GM18505 (cell line): ENCODE results near the gene MDN1.
"Not testable (repeated sequence)": the region's sequence is repeated elsewhere in the genome, so short reads cannot be mapped to it uniquely, and the experiment has no call there.

Experiments used
- ATAC-seq: cut with Tn5 transposase; IDR thresholded peaks from one replicate; pipeline ENCODE4 v1.9.1; 2021; ENCODE audit not compliant: unreplicated experiment
- POLR2A ChIP-seq: IDR thresholded peaks from 4 replicates; pipeline ENCODE4 v1.6.1; 2011; ENCODE audit warnings: borderline replicate concordance; ENCODE audit not compliant: insufficient read depth, insufficient read length; ENCODE audit errors: extremely low read depth

The MDN1 gene

DNA sequence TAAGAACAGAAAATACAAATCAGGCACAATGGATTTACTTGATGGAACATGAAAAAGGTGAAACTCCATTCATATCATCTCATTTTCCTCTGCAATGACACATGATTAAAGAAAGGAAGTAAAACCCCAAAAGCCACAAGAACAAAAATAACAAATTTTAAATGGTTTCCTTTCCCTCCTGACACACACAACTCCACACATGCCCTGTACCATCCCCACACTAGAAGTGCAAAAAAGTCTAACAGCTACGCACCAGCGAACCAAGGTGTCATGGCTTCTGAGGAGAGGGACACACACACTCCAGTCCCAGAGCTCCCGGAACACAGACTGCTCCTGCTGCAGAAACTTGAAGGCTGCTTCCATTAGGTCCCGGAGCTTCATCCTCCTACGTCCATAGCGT lies 25.3 kb downstream of the MDN1 start:
- TF ChIP-seq POLR2A = no peak
- no peak for ATAC-seq

GRCh38 chr6:89793586-89793985 lies 26.0 kb downstream of the MDN1 start:
- ATAC-seq = no peak
- TF ChIP-seq POLR2A = no peak

DNA sequence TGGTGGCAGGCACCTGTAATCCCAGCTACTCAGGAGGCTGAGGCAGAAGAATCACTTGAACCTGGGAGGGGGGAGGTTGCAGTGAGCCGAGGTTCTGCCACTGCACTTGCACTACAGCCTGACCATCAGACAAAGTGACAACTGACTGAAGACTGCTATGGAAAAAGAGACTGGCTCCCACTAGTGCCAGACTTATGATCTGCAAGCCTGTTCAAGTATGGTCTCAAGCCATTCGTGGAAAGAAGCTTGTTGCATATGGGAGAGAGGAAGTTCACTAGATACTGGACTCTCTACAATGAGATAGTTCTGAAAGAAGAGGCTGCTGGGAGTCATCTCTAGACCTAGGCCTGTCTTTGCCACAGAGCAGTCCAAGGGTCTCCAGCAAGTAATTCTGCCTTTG lies 26.7 kb downstream of the MDN1 start:
- peak; percentile 69 for ATAC-seq
- no peak for TF ChIP-seq POLR2A

- no peak for TF ChIP-seq POLR2A
- ATAC-seq = no peak
These were observed 29.2 kb downstream of the MDN1 start for GRCh38 chr6:89790403-89790802.

DNA sequence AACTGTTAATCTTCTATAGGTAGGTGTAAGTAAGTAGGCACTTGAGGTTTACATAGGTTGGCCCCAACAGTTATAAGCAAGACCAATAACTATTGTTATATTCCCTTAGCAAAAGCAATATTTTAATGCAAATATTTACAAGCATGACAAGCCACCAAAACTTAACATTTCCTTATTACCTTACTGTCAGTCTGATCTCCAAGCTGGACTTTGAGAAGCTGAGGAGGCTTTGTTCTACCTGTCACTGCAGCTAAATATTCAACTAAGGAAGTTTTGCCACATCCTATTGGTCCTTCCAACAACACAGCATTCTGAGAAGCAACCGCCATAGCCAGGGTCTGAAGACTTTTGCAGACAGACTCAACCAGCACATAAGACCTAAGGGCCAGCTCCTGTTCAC lies 29.6 kb downstream of the MDN1 start:
- no peak for ATAC-seq
- no peak for TF ChIP-seq POLR2A

GRCh38 chr6:89787660-89788328 lies 31.8 kb downstream of the MDN1 start:
- TF ChIP-seq POLR2A = no peak
- ATAC-seq = no peak

- TF ChIP-seq POLR2A = no peak
- ATAC-seq = no peak
These were observed 32.6 kb downstream of the MDN1 start for GRCh38 chr6:89786970-89787369.

- ATAC-seq = no peak
- no peak for TF ChIP-seq POLR2A
These were observed 34.8 kb downstream of the MDN1 start for GRCh38 chr6:89784838-89785237.

DNA sequence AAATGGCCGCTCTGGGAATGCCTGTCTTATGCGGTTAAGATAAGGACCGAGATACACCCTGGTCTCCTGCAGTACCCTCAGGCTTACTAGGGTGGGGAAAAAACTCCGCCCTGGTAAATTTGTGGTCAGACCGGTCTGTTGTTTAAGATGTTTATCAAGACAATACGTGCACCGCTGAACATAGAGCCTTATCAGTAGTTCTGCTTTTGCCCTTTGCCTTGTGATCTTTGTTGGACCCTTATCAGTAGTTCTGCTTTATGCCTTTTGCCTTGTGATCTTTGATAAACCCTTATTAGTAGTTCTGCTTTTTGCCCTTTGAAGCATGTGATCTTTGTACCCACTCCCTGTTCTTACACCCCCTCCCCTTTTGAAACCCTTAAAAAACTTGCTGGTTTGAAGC lies 36.3 kb downstream of the MDN1 start:
- ATAC-seq = not testable (repeated sequence)

DNA sequence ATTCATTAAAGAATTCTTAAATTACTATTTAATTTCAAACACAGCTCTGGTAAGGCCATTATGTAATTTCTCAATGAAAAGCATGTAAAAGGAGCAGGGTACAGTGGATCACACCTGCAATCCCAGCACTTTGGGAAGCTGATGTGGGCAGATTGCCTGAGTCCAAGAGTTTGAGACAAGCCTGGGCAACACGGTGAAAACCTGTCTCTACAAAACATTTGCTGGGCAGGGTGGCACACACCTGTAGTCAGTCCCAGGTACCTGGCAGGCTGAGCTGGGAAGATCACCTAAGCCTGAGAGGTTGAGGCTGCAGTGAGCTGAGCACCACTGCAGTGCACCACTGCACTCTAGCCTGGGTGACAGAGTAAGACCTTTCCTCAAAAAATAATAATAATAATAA lies 37.4 kb downstream of the MDN1 start:
- TF ChIP-seq POLR2A = no peak
- ATAC-seq = no peak

DNA sequence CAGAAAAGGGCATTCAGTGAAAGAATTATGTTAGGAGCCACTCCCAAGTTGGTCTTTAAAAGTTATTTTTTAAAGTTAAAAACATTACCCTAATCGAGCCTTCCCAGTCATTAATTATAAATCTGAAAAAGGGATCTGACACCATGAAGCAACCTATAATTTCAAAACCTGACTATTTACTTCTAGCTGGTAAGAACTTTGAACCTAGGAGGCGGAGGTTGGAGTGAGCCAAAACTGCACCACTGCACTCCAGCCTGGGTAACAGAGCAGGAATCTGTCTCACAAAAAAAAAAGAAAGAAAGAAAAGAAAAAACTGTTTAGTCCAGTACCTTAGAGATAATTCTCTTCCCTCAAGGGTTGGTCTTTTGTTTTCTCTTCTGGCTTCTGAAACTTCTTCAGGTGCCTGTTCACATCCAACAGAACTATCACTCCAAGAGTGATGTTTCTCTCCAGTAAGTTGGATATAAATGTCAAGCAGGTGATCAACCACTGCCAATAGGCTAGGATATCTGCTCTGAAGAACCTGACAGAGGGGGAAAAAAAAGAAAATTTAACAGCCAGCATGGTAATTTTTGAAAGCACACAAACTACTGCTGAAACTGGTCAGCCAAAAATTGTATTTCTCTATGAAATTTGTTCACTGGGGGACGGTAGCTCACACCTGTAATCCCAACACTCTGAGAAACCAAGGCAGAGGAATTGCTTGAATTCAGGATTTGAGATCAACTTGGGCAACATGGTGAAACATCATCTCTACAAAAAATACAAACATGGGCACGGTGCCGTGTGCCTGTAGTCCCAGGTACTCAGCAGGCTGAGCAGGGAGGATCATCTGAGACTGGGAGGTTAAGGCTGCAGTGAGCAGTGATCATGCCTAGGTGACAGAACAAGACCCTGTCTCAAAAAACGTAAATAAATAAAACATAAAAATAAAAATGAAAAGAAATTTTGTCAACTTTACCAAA lies 38.2 kb downstream of the MDN1 start:
- no peak for TF ChIP-seq POLR2A
- ATAC-seq = no peak

DNA sequence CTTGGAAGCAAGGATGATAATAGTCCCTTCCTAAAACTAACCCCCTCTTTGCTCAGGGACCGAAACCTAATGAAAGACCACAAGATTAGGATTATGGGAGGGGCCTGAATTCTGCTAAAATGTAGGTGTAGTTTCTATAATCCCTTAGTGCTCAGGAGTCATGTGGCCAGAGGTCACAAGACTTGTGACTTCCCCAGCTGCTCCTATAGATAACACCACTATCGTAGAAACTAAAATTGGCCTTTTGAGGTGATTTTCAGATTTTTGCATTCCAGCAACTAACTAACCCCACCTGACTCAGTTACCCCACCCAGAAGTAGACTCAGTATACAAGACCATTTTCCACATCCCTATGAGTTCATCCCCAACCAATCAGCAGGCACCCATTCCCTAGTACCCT lies 42.1 kb downstream of the MDN1 start:
- no peak for ATAC-seq
- TF ChIP-seq POLR2A = no peak

DNA sequence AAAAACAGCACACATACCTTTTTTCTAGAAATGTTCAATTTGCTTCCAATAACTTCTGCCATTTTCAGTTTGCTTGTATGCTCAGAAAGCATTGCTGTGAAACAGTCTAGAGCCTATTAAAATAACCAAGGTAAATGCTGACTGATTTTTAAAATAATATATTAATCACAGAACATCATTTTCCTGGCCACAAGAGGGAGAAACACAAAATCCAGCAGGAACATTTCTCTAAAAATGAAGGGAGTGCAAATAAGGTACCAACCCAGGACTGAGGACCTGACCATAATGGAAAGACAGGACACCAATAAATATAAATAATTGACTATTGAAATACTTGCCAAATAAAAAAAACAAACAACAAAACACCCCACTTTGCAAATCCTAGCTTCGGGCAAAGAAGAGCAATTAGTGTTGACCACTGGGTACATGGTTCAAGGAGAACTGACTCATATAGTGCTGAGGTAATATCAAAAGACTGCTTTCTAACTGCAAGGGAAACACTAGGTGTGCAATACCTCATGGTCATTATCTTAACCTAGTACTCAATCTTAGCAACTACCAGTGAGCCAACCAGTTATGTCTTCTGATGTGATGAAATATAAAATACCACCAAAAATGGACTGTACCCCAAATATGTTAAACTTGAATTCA lies 42.9 kb downstream of the MDN1 start:
- no peak for ATAC-seq
- TF ChIP-seq POLR2A = no peak

- no peak for TF ChIP-seq POLR2A
These were observed 44.4 kb downstream of the MDN1 start for GRCh38 chr6:89775150-89775549.

GRCh38 chr6:89769572-89769971 lies 50.0 kb downstream of the MDN1 start:
- no peak for ATAC-seq
- no peak for TF ChIP-seq POLR2A

More at GRCh38 chr6:89775150-89775549, 44.4 kb downstream of the MDN1 start:
- no peak for ATAC-seq

DNA sequence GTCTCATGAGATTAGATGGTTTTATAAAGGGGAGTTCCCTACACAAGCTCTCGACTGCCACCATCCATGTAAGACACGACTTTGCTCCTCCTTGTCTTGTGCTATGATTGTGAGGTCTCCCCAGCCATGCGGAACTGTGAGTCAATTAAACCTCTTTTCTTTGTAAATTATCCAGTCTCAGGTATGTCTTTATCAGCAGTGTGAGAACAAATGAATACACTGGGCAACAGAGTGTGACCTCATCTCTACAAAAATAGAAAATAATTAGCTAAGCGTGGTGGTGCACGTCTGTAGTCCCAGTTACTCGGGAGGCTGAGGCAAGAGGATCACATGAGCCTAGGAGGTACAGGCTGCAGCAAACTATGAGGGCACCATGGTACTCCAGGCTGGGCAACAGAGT lies 51.3 kb downstream of the MDN1 start:
- ATAC-seq = no peak
- TF ChIP-seq POLR2A = no peak
